Right kidney (tissue), 1 donor: Measurements from ENCODE around the gene PCYT2.

Experiments used
- DNase-seq: peaks from one replicate; pipeline ENCODE4 v3.0.0-alpha.2; 2016

Gene PCYT2

DNA sequence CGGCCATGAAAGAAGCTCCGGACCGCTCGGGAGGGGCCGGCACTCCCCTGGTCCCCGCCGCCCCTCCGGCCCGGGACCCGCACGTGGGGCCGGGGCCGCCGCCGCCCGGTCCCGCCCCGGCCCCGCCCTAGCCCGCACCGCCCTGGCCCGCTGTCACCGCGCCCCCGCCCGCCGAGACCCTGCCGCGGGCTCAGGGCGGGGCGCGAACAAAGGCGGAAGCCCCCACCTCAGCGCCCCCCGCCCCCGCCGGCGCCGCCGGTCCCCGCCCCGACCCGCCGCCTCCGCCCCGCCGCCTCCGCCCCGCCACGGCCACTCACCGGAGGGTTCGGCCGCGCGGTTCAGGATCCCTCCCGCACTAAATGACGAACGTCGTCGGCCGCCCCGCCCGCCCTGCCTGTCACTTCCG is 40.2 kb downstream of the PCYT2 start, which contains the start of gene ARHGDIA:
Gene ARHGDIA (minus strand): TSS at position 357 of the 406 bp plus-strand sequence. CDS start 1,407 bp downstream, outside the sequence.
- no peak for DNase-seq

DNA sequence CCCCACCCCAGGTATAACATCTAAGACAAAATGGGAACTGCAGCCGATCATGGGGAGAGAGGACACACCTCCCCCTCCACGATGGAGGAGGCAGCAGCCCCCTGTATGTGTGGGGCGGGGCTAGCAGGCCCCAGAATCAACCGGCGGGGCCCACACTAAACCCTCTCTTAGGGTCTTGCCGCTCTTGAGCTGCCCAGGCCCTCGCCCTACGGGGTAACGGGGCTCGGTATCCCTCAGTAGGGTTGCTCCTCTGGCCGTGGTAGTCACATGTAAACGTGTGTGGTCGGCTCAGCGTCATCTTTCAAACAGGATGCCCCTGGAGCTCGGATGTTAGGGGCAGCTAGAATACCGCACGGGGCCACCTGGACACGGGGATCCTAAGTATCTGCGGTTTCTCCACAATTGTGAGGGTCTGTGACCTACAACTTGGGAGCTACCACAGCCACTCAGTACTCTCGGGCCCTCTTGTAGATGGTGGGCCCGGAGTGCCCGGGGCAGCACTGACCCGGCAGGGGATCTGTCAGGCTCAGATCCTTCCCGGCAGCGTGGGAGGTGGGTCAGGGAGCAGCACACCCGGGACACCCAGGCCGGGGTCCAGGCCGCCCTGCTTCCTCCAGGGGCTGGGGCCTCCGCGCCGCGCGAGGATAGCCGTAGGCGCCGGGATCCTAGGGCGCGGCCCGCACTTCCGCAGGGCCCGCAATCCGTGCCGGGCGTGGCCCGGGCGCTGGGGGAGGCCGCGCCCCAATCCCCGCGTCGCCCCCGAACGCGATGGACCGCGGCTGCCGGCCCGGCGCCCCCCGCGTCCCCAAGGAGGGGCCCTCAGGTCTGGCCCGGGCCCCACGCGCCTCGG is 40.8 kb downstream of the PCYT2 start:
- DNase-seq = peak; percentile 75

DNA sequence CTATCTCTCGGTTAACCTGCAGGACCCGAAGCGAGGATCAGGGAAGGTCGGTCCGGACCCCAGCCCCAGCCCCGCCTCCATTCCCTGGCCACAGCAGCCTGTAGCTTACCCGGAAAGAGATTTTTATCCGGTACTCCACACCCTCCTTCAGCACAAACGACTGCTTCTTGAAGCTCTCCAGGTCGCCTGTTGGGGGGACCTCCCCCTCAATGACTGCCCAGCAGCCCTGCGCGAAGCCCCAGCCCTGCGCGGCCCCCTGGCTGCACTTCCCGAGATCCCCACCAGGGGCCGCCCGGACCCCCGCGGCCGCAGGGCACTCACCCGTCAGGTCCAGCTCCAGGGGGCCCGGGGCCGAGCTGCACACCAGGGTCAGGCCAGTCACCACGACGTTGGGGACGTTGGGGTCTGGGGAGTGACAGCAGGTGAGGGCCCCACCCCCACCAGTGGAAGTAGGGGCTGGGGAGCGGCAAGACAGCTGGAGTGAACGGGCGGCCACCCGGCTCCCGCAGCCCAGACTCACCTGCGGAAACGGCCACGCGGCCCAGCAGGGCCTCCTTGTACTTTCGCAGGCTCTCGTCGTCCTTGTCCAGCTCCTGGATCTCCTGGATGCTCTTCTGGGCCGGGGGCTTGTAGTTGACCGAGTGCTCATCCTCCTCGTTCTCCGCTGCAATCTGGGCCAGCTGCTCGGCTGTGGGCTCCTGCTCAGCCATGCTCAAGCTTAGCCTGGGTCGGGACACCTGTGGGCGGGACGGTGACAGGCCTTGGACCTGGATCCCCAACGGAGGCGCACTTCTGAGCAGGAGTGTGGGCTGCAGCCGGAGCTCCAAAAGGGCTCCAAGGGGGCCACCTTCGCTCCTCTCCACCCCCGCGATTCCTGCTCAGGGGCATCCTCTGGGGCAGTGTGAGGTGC is 41.7 kb downstream of the PCYT2 start:
- peak; percentile 80 for DNase-seq

DNA sequence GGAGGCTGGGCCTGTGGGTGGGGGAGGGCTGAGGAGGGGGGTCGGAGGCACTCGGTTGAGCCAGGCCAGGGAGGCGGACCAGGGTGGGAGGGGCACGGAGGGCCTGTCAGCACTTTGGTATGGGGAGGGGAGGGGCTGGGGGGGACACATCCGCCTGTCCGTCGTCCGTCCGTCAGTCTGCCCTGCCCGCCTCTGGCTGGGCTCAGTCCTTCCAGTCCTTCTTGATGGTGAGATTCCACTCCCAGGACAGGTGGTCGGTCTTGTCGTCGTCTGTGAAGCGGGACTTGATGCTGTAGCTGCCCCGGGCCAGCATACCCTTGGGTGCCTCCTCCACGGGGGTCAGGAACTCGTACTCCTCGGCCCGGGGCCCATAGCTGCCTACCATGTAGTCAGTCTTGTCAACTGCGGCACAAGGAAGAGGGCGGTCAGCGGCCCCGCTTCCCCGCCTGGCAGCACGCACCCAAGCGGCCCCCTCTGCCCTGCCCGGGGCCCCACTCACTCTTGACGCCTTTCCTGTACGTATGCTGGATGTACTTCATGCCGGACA is 42.5 kb downstream of the PCYT2 start:
- DNase-seq = no peak

DNA sequence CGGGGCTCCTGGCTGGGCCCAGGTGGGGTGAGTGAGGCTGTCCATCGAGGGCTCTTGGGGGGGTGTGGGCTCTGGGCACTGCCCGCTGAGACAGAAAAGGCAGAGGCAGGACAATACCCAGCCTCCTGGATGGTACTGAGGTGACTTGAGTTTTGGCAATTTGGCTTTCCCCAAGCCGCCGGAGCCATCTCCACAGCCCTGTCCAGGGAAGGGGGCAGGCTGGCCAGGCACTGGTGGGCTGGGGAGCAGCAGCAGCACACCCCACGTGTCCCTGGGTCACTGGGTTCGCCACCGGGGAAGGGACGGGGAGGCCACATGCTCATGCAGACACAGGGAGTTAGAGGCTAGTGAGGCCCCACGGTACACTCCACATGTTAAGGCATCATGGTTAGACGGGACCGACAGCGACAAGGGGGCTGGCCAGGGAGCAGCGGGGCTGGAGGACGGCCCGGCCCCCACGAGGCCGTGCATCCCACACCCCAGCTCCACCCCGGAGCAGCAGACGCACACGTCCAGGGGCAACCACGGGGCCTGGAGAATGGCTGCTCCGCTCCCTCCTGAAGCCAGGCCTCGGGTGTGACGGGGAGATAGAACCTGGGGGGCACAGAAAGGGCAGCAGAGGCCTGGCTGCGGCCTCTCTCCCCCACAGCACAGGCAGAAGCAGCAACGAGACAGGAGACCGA is 43.1 kb downstream of the PCYT2 start:
- no peak for DNase-seq

DNA sequence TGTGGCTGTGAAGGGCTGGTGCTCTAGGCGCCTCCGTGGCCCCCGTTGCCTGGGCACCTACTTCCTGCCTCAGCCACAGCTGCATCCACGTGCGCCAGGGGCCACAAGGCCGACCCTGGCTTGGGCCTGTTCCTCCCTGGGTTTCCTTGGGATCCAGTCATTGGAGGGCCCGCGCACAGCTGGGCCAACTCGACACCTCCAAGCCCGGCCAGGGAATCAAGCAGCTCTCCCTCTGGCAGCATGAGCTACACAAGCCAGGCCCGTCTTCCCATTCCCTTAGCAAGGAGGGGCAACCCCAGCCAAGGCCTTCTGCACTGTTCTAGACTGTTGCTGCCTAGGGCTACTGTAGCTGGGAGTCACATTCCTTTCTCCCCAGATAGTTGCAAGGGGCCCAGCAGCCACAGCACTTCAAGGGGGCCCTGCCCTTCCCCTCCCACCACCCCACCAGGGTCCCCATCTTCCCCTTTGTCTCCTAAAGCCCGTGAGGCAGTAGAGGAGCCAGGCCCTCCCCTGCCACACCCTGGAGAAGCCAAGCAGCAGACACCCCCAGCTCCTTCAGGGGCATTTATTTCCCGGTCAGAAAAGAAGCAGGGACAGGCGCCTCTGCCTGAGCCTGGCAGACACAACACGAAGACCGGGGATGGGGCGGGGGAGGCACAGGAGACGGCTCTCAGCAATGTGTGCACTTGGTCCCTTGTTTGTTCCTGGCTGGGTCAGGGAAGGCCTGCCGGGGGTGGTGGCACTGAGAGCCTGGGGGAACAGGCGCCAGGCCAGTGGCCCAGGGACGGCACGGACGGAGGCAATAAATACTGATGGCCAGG is 43.8 kb downstream of the PCYT2 start:
- no peak for DNase-seq

DNA sequence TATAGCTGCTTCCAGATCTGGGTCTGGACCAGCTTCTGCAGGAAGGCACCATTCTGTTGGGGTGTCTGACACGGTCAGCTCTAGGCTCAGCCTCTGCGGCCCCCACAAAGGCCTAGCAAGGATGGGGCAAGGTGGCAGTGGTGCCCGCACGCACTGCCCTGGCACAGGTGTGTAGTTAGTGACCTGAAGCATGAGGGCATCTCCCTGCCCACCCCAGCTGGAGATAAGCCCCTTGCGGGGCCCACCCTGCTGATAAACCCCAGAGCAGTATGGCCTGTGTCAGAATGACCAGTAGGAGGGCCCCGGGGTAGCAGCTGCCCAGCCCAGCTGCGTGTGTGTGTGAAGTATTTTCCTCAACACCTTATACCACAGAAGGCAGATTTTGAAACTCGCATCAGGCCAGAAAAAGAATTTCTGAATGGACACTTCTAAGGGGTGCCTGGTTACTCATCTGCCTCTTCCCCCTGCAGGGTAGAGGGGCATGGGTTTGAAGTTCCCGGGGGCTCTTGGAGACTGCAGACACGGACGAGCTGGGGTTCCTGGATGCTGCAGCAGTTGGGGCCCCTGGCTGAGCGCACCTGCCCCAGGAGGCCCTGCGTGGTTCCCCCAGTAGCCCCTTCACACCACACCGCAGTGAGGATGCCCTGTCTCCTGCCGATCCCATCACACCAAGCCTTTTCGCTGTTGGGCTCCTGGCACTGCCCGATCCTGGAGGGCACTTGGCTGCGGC is 44.6 kb downstream of the PCYT2 start:
- no peak for DNase-seq

DNA sequence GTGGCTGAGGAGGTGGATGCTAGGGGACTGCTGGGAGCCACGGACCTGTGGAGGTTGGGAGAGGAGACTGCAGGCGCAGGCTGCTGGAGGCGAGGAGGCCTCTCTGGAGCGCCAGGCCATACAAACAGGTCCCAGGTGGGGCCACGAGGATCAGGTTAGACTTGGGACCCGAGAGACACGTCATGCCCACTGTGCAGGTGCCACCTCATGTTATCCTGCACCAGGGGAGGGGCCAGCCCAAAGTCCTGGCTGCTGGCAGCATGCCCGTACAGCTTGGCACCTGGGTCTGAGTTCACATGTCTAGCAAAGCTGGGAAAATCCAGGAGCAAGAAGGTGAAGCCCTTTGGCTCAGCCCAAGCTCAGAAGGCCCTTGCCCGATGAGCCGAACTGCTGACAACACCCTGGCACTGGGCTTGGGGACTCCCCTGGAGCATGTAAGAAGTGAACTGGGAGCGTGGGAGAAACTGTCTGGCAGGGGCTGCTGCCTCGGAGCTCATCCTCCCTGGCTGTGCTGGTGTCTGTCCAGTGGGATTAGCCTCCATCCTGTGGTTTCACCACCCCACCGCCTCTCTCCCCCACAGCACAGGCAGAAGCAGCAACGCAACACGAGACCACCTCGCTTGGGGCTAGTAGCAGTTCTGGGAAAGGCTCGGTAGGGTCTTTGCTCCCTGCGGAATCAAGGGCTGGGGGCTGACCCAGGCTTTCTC is 45.3 kb downstream of the PCYT2 start:
- no peak for DNase-seq

DNA sequence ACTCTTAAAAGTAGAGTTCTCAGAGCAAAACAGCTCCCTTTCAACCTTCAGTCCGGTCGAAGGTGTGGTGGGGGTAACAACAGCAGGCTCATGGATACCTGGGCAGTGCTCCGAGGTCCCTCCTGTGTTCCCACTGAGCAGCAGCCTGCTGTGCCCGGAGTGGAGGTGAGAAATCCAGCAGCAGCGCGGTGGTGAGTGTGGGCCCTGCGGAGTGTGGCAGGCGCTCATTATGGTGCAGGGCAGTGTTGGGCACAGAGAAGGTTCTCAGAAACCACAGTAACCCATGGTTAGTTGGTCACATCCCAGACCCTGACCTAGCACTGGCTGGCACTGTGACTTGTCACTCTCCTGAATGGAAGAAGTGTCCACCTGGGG is 45.9 kb downstream of the PCYT2 start:
- DNase-seq = no peak

DNA sequence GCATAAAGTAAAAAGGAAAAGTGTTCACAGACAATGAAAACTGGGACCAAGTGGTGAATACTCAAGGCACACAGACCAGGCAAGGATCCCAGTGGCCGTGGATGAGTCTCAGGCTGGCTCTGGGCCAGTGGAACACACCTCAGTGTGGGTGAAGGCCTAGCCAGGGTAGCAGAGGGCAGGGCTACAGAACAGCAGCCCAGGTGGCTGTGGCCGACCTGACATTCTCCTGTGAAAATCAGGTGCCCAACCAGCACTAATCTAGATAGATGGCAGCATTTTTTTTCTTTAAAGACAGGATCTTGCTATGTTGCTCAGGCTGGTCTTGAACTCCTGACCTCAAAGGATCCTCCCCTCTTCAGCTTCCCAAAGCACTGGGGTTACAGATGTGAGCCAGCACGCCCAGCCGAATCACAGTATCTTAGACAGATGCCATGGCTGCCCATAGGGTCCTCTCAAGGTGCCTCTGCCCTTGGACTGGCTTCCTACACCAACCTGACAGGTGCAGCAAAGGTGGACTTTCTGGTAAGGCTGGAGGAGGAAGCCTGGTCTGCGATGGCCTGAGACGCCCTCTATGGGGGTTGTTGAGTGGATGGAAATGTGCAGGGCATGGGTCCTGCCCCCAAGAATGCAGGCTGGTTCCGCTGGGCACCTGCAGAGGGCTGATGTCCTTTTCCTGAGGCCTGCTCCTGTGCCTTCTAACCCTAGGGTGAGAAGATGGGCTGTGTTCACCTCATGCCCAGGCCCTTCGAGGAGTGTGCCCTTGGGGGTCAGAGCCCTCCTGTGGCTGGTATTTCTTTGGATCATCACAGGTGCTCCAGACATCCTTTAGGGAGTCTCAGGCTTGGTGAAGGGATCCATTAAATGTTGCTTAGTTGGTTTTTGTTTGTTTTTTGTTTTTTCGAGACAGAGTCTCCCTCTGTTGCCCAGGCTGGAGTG is 47.1 kb downstream of the PCYT2 start:
- no peak for DNase-seq

DNA sequence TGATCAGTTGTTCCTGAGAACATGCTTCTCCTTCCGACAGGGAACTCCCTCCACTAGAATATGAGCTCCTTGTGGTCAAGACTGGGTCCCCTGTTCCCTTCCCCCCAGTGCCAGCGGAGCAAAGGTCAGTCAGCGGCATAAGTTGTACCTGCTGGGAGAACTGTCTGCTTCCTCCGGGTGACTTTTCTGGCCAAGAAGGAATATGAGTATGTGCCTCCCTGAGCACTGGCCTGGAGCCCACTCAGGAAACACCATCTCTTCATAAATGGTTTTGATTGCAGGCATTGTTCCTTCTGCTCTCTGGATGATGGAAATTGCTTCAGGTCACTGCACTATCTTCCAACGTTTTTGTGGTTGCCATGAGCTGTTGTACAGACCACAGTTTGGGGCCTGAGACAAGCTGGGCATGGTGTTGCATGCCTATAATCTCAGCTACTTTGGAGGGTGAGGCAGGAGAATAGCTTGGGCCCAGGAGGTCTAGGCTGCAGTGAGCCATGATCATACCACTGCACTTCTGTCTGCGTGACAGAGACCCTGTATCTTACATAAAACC is 48.0 kb downstream of the PCYT2 start:
- DNase-seq = no peak

DNA sequence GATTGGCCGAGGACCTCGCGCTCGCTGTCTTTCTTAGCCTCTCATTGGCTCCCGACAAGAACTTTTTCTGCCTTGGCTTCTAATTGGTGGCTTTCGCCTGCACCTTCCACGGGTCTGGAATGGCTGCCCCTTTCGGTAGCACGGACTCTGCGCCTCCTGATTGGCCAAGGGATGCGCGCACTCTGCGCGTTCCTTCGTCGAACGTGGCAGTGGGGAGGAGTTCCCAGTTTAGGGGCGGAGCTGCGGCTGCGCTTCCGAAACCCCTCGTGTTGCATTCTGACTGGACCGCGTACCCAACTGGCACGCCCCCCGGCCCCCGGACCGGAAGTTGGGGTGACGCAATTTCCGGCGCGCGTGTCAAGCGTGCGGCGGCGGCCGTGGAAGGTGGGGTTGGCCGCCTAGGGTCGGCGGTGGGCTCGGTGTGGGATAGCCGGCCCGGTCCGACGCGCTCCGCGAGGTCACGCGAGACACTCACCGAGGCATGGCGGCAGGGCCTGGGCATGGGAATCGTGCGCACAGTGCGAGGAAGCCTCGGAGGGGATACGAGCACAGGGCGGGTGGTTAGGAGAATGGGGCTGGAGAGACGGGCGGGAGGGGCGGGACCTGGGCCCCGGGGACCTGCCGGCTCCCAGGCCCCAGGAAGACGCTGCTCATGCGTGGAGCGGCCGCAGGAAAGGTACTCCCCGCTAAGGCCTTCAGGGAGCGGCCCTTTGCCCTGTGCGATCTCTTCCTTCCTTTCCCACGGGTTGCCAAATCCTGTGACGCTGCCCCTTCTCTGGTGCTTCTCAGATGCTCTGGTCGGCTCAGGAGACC is 50.2 kb downstream of the PCYT2 start:
- DNase-seq = peak; percentile 98

DNA sequence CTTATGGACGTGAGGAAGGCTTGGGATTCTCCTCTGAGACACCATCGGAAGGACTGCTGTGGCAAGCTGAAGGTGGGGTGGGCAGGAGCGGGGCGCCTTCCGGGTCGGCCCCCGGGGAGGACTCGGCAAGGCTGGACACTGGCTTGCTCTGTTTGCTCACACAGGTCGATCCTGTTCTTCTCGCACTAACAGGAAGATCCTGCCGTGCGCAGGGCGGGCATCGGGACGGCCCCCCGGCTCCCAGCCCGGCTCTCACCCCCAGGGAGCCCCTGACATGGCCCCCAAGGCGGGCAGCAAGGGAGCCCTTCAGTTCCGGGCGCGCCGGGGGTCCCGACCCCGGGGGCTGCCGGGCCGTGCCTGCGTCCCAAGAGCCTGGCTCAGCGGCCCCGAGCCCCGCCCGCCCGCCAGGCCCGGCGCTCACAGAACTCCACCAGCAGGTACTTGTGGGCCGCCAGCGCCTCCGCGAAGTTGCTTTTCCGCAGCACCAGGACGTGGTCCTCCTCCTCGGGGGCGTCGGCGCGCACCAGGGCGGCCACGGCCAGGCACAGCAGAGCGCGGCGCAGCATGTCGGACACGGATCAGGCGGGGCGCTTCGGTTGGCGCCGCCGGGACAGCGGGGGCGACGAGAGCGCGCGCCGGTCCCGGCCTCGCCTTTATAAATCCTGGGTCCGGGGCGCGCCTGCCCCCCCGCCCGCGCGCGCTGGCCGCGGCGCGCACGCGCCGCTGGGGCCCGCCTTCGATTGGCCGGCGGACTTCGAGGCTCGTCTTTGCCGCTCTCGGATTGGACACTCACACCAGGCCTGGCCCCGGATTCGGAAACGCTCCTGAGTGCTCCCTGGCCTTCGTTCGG is 51.1 kb downstream of the PCYT2 start, which contains the start of gene P4HB:
Gene P4HB (minus strand): TSS at position 630 of the 850 bp plus-strand sequence. CDS start 64 bp downstream, at position 566.
- DNase-seq = peak; percentile 88

DNA sequence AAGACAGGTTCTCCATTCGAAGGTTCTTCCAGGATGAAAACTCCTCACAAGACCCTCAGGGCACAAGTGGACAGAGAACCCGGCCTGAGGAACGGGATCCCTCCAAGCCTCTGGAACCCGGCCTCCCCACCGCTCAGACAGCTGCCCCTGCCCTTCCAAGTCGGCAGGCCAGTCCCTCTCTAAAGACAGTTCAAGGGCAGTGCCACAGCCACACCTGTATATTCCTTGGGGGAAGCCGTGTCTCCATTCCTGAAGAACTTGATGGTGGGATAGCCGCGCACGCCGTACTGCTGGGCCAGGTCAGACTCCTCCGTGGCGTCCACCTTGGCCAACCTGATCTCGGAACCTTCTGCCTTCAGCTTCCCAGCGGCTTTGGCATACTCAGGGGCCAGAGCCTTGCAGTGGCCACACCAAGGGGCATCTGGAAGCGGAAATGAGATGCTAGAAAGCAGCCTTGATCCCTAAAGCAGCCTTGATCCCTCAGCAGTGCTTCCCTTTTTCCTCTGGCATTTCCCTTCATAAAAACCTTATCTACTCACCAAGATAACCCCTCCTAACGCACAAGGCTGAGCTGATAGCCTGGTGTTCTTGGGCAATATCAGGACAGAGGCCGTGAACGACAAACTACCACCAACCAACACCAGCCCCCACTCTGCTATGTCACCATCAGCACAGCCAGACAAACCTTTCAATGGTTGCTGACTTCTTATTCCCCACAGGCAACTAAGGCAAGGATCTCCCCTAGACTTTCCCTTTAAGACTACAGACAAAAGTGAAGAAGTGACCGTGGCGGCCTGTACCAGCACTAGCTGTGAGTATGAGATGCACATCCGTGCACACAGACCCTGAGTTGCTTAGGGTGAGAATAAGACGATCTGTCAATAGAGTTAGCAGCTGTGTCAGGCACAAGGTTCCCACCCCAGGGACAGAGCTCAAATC is 52.0 kb downstream of the PCYT2 start:
- DNase-seq = no peak
